RCC 7860 (cell line): ENCODE results near the gene DENND2C.

Source experiments
- DNase-seq: peaks from one replicate; pipeline ENCODE4 v3.0.0-alpha.2; 2015; ENCODE audit warnings: low spot score
- FAIRE-seq: peaks from 2 replicates; lab custom pipeline; 2012; peaks lifted over from hg19 to GRCh38; lab: Jason Lieb, UNC

The DENND2C gene

GRCh38 chr1:114669562-114670082 lies at the start of gene DENND2C:
Gene DENND2C (minus strand): TSS chr1:114670049. CDS start chr1:114625984, 44,065 bp downstream.
- DNase-seq (no peak), FAIRE-seq (no peak)

GRCh38 chr1:114719424-114719787 lies 49.6 kb upstream of the DENND2C start:
- DNase-seq (peak; percentile 64), FAIRE-seq (no peak)

DNA sequence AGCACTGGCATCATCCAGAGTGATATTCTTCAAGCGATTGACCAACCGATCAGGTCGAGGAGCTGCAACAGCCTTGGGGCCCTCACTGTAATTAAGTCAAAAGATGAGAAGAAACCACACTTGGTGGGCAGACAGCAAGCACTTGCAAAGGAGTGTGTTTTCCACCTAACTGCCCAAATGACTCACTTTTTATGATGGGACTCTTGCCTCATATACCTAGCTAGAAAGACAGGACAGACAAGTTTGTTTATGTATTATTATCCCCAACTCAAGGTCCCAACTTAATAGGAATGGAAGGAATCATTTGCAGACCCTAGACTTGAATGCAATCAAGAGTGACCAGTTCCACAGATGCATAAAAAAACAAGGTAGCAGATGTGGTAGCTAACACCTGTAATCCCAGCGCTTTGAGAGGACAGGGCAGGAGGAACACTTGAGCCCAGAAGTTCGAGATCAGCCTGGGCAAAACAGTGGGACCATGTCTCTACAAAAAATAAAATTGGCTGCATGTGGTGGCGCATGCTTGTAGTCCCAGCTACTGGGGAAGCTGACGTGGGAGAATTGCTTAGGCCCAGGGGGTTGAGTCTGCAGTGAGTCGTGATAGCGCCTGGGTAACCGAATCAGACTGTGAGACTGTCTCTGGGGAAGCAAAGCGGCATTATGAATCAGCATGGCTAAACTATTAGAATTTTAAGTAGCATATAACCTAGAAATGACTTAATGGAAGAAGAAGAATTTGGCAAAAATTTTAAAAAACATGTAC lies 49.0 kb upstream of the DENND2C start:
- no peak for FAIRE-seq
- DNase-seq = peak; percentile 64

GRCh38 chr1:114716304-114717170 lies 46.7 kb upstream of the DENND2C start, which contains the start of gene NRAS:
Gene NRAS (minus strand): TSS chr1:114716771. CDS start chr1:114716160, 611 bp downstream.
- FAIRE-seq (peak; percentile 48), DNase-seq (peak; percentile 77)

DNA sequence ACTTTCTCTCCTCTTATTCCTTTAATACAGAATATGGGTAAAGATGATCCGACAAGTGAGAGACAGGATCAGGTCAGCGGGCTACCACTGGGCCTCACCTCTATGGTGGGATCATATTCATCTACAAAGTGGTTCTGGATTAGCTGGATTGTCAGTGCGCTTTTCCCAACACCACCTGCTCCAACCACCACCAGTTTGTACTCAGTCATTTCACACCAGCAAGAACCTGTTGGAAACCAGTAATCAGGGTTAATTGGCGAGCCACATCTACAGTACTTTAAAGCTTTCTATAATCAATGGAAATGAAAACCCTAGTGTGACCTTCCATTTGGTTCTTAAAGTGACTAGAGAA lies 46.1 kb upstream of the DENND2C start:
- FAIRE-seq (no peak), DNase-seq (no peak)

- FAIRE-seq = no peak
- DNase-seq = no peak
Observed at GRCh38 chr1:114712977-114713376, 43.1 kb upstream of the DENND2C start.

DNA sequence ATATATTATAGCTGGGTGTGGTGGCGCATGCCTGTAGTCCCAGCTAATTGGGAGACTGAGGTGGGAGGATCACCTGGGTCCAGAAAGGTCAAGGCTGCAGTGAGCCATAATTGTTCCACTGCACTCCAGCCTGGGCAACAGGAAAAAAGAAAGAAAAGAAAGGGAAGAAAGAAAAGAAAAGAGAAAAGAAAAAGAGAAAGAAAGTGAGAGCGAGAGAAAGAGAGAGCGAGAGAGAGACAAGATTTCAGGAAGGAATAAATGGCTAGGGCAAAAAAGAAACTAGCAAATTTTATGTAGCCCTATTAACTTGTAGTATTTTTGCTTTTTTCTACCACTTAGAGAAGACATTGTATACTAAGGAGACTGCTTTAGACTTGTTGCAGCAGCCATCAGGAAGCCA lies 40.5 kb upstream of the DENND2C start:
- FAIRE-seq = no peak
- DNase-seq = no peak

DNA sequence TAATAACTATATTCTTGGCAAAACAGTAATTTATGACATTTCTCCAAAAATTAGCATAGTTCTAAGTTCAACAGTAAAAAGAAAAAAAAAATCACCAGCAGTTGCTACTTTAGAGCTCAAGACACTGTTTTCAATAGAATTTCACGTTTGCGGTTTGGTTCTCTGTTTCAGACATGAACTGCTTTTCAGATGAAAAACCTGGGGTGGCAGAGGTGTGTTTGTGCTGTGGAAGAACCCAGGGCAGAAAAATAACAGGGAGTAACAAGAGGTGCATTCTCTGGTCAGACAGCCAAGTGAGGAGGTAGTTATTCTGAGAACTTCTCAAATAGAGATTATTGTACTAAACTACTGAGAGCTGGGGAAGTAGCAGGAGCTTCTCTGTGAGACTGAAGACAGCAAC lies 37.8 kb upstream of the DENND2C start:
- FAIRE-seq = no peak

GRCh38 chr1:114703242-114703641 lies 33.4 kb upstream of the DENND2C start:
- no peak for FAIRE-seq

More for the DNA sequence above, 37.8 kb upstream of the DENND2C start:
- no peak for DNase-seq

DNA sequence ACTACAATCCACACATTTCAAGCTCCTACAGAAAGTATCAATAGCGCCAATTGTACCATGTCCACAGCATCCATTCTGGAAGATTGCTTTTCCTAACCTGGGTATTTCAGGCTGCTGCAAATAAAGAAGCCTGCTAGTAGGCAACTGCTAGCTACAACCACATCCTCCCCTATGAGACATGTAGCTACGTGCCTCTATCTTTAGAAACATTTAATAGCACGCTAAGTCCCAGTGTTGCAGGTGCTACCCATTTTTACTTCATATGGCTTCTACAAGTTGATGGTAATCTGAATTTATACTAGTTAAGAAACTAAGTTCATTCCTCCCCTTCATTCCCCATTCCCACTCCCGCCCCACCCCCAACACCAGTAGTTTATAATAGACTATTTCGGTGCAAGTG lies 32.9 kb upstream of the DENND2C start:
- DNase-seq (no peak), FAIRE-seq (no peak)

More at GRCh38 chr1:114703242-114703641, 33.4 kb upstream of the DENND2C start:
- DNase-seq = no peak

DNA sequence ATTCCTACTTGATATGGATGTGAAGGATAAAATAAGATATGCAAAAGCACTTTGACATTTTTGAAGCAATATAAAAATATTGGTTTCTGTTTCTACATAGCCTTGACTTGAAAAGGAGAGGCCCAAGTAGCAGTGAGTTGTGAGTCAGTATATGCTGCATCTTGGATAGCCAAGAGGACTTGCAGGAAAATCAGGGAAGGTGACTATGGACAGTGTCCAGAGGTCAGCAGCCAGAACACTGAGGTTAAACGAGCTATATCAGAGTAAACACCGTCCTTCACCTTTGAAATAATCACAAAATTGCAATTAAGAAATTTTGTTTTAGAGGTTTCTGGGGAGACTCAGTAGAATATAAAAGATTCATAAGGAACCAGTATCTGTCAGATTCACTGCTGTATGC lies 32.1 kb upstream of the DENND2C start:
- DNase-seq = no peak
- FAIRE-seq = no peak

- no peak for FAIRE-seq
Observed at GRCh38 chr1:114700036-114700600, 30.3 kb upstream of the DENND2C start.

DNA sequence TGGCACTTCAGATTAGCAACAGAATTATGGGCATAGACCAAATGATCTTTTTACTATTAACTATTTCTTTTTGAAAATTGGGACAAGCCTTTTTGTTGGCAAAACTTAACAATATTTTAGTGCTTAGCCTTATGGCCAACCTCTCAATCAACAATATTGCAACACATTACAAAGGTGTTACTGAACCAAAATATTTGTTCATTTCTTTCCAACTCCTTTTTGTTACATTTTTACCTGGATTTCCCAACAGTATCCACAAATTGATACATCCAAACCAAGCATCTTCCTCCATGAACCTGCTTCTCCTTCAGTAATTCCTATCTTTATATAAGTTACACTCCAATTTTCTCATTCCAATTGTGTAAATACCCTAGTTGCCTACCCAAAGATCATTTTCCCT lies 27.0 kb upstream of the DENND2C start:
- no peak for FAIRE-seq
- DNase-seq = no peak

More at GRCh38 chr1:114700036-114700600, 30.3 kb upstream of the DENND2C start:
- DNase-seq = no peak

DNA sequence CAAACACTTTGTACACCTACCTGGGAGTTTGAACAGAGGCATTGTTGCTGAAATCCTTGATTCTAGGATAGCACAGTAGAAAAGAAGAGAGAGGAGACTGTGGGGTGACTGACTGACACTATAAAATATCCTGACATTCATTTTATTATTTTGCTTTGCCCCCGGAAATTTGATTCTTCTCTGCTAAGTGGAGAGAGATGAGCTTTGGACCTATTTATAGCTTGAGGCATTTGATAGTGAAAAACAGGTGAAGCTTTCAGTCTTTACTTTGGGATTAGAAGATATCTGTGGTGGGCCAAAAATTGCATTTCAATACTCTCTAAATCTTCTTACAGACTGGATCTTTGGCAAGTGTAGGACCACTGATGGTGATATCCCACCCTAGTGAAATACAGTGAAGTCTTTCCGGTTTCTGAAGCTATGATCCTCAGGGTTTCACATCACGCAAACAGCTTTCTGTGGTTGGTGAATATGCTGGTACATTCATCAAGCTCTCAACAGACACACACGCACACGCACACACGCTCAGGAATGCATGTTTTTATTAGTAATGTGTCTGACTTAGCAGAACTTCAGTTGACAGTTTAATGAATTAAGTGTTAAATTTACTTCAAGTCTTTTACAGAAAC lies 25.7 kb upstream of the DENND2C start, which contains the start of gene AMPD1:
AMPD1 (minus strand) TSS at position 117 of the 629 bp plus-strand sequence; CDS start at position 42, 75 bp downstream.
- no peak for FAIRE-seq

DNA sequence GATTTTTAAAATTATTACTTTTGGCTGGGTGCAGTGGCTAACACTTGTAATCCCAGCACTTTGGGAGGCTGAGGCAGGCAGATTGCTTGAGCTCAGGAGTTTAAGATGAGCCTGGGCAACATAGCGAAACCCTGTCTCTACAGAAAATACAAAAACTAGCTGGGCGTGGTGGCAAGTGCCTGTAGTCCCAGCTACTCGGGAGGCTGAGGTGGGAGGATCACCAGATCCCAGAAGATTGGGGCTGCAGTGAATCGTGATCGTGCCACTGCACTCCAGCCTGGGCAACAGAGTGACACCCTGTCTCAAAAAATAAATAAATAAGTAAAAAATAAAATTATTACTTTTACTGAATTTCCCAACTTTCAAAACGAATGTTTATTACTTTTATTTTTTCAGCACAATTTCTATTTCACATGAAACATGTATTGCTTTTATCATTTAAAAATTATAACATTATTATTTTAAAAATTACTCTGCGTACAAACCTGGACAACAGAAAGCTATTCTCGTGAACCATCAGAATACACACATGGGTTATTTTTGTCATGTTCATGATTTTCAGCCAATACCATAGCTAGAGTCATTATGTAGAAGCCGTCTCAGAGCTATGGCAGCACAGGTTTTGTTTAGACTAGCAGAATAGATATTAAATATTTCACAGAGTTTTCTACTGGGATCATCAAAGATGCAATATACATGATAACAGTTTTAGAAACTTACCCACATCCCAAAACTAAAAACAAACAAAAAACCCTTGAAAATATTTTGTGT lies 24.9 kb upstream of the DENND2C start:
- DNase-seq (no peak), FAIRE-seq (no peak)

More for the DNA sequence above, 25.7 kb upstream of the DENND2C start, which contains the start of gene AMPD1:
- no peak for DNase-seq

- FAIRE-seq (no peak), DNase-seq (no peak)
Observed at GRCh38 chr1:114692947-114693346, 23.1 kb upstream of the DENND2C start.

DNA sequence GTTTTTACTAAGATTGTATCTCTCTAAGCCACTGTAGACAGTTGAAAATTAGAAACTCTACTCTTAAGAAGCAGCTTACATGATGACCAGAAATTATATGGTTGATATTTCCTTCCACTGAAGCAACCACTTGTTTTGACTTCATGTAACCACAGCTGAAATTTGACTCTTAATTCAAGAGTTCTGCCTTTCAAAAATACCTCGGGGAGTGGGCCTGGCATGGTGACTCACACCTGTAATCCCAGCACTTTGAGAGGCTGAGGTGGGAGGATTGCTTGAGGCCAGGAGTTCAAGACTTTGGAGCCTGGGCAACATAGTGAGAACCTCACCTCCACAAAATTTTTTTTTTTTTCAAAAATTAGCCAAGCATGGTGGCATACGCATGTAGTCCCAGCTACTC lies 21.2 kb upstream of the DENND2C start:
- FAIRE-seq (no peak), DNase-seq (no peak)

DNA sequence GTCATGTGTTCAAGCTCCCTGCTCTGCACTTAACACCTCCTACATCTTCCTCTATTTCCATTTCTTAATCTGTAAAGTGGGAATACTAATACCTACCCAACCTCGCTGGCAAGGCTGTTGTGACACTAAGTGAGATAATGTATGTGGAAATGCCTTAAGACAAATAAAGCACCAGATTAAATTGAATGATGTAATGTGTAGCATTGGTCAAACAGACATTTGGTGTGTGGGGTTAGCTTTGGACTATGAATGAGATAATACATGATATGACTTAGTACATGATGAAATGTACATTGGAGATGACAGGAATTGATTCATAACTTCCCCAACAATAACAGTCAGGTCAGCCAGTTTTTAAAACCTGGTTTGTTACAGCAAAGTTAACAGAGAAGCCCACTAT lies 20.3 kb upstream of the DENND2C start:
- no peak for DNase-seq
- FAIRE-seq = no peak

DNA sequence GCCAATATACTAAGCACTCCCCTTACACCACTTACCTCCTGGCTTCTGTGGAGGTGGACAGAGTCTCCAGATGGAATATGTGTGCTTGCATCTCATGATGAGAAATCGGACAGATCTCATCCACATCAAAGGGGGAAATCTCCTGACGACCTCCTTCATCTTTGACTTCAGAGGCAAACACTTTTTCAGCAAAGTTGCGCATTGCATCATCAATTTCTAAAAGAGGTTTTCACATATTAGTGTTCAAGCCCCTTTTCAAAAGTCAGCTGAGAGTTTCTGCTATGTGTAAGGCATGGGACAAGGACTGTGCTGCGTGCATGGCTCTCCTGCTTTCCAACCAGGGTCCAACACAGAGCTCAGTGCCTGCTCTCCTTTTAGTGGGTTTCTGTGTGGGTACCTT lies 18.7 kb upstream of the DENND2C start:
- FAIRE-seq (no peak), DNase-seq (no peak)

DNA sequence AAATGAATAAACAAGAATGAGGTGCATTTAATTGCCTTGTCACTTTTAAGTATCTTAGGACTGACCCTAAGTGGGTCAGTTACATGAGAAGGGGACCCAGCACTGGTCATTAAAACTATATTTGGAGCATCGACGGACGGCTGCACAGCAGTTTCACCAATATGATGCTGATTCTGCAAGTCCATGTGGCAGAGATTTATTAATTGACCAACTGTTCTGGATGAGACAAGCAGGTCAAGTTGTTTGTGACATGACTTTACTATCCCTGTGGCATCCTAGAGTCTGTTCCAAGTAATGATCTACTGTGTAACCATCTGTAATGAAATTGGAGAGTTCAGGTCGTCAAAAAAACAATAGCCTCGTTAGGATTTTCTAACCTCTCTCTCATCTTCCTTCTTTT lies 16.0 kb upstream of the DENND2C start:
- DNase-seq (no peak), FAIRE-seq (no peak)
